ENCODE measurements around the gene FGF22. TPM values are rescaled to one million over a fixed set of nuclear protein-coding genes. Genes with fewer than 3 reads are reported as not detected.

Gene FGF22
- total and polyA plus RNA-seq, 2 of the 8 experiments (the other 6 are each of a cell fraction or from before 2014, with no cell fraction given): 0.44 to 1.7 TPM

DNA sequence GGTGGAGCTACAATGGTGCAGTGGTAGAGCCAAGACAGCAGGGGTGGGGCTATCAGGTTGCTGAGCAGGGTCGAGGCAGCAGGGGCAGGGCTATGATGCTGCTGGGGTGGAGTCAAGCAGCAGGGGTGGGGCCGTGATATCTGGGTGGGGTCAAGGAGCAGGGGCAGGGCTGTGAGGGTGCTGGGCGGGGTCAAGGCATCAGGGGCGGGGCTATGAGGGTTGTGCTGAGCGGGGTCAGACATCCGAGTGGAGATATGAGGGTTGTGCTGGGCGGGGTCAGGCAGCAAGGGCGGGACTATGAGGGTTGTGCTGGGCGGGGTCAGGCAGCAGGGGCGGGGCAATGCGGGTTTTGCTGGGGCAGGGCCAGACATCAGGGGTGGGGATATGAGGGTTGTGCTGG is 35.3 kb upstream of the FGF22 start:
- Histone ChIP-seq H3K9ac (replicated peaks in 1 of 4; ENCODE audit: extremely low read depth in 1 of 4, low read depth in 3 of 4, low read length in 3 of 4) (no peak overlapping the region), H2BK120ac (replicated peaks; ENCODE audit: low read depth, low read length) (no peak overlapping the region), H4K91ac (replicated peaks; ENCODE audit: insufficient read length, low read length) (no peak overlapping the region), H3K4ac (replicated peaks; ENCODE audit: insufficient read length, low read depth, low read length) (no peak overlapping the region), H3K79me2 (ENCODE audit: control insufficient read depth in 1 of 2, insufficient read depth in 2 of 2, low read length in 2 of 2) (no peaks in the 10 kb centered on the region), H3K4me3 (ENCODE audit: extremely low read depth in 1 of 4, insufficient read depth in 2 of 4, low read depth in 3 of 4, low read length in 4 of 4) (no peak overlapping the region), H3K18ac (ENCODE audit: extremely low read depth, low read length) (no peak overlapping the region), H3K36me3 (ENCODE audit: control insufficient read depth in 2 of 4, insufficient read depth in 4 of 4, low read length in 3 of 4) (no peaks in the 10 kb centered on the region), H2BK20ac (ENCODE audit: low read length) (no peak overlapping the region), H2AK5ac (ENCODE audit: low read depth, low read length) (no peak overlapping the region), H4K8ac (ENCODE audit: extremely low read depth, insufficient read depth, low read length) (no peak overlapping the region), H3K23me2 (ENCODE audit: low read depth, low read length) (no peaks in the 10 kb centered on the region), H2BK15ac (ENCODE audit: low read length) (no peak overlapping the region), H3K4me2 (ENCODE audit: insufficient read depth in 1 of 2, low read depth in 2 of 2, low read length in 2 of 2) (no peak overlapping the region), H3K27me3 (replicated peaks in 1 of 4; ENCODE audit: control insufficient read depth in 3 of 4, extremely low read depth in 1 of 4, insufficient read depth in 3 of 4, low read length in 3 of 4) (no peaks in the 10 kb centered on the region), H3K9me3 (ENCODE audit: insufficient read depth in 2 of 2, low read depth in 1 of 2, low read length in 1 of 2) (peaks cover 0 to 30% of the 10 kb centered on the region in 2 experiments; a peak in 1 of 4 replicates), H4K5ac (ENCODE audit: insufficient read length, low read depth, low read length) (no peak overlapping the region), H4K20me1 (replicated peaks in 1 of 2; ENCODE audit: control insufficient read depth in 1 of 2, insufficient read depth in 2 of 2, low read length in 2 of 2) (no peaks in the 10 kb centered on the region), H2BK5ac (ENCODE audit: low read depth, low read length) (no peak overlapping the region), H3K27ac (ENCODE audit: low read depth, low read length) (no peak overlapping the region), H3K14ac (ENCODE audit: insufficient read length) (no peak overlapping the region), H3K4me1 (replicated peaks in 1 of 4; ENCODE audit: control insufficient read depth in 3 of 4, insufficient read depth in 4 of 4, low read length in 3 of 4) (no peaks in the 10 kb centered on the region), H3K79me1 (ENCODE audit: low read depth, low read length) (no peaks in the 10 kb centered on the region; the same call in 1 of the 2 replicates), H2AFZ (ENCODE audit: low read length) (no peak overlapping the region), H2BK12ac (ENCODE audit: low read depth, low read length) (no peak overlapping the region), H3K23ac (ENCODE audit: insufficient read length) (no peak overlapping the region), H3K56ac (replicated peaks; ENCODE audit: insufficient read length, low read depth, low read length) (no peak overlapping the region)
- TF ChIP-seq TCF12 (IDR thresholded peaks at IDR 0.05; ENCODE audit: low read depth, low read length) (no peak), JUN (IDR thresholded peaks at IDR 0.05; ENCODE audit: low read depth, low read length) (no peak), SP4 (IDR thresholded peaks at IDR 0.05; ENCODE audit: low read length) (no peak), SIX5 (IDR thresholded peaks at IDR 0.05; ENCODE audit: low read depth, low read length) (no peak), CTBP2 (IDR thresholded peaks at IDR 0.05; ENCODE audit: borderline replicate concordance, insufficient read depth, insufficient read length, low read length) (no peak), POLR2AphosphoS5 (IDR thresholded peaks at IDR 0.05; ENCODE audit: low read depth, low read length) (no peak), BCL11A (IDR thresholded peaks at IDR 0.05; ENCODE audit: low read depth in 2 of 2, low read length in 2 of 2) (no peak), NANOG (IDR thresholded peaks at IDR 0.05; ENCODE audit: insufficient read depth, low read depth, low read length, poor library complexity, severe bottlenecking) (no peak), BACH1 (IDR thresholded peaks at IDR 0.05; ENCODE audit: low read length) (no peak), BRCA1 (IDR thresholded peaks at IDR 0.05; ENCODE audit: low read depth, low read length) (no peak)
- TF ChIP-seq, protein P1, sequence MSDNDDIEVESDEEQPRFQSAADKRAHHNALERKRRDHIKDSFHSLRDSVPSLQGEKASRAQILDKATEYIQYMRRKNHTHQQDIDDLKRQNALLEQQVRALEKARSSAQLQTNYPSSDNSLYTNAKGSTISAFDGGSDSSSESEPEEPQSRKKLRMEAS (IDR thresholded peaks at IDR 0.05): no peak
- TF ChIP-seq, protein P2, sequence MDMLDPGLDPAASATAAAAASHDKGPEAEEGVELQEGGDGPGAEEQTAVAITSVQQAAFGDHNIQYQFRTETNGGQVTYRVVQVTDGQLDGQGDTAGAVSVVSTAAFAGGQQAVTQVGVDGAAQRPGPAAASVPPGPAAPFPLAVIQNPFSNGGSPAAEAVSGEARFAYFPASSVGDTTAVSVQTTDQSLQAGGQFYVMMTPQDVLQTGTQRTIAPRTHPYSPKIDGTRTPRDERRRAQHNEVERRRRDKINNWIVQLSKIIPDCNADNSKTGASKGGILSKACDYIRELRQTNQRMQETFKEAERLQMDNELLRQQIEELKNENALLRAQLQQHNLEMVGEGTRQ (IDR thresholded peaks at IDR 0.05; ENCODE audit: low read length): no peak
- DNase-seq (ENCODE audit: low read depth in 1 of 2, low spot score in 2 of 2) (no peak), FAIRE-seq (no peak)
- 95% methylated on average over 4 of the region's 11 CpGs; no CpG with 5 or more reads in 1 of the 2 experiments for WGBS, 2 experiments (ENCODE audit: extremely low coverage in 1 of 2, insufficient coverage in 1 of 2, insufficient read length in 1 of 2, insufficient replicate concordance in 2 of 2, low coverage in 1 of 2, low lambda C conversion rate in 2 of 2, missing lambda C conversion rate in 1 of 2)
- ChIA-PET POLR2A (ENCODE audit: partially characterized antibody) (no interaction called here), CTCF (ENCODE audit: partially characterized antibody) (no interaction called here)
